ENCODE measurements around the gene VGLL4. TPM values are rescaled to one million over a fixed set of nuclear protein-coding genes. Genes with fewer than 3 reads are reported as not detected.

The VGLL4 gene
- polyA plus RNA-seq, 1 donor from 2014 or later: 113 TPM

- peak overlapping the region; percentile 66 for H2AFZ ChIP-seq (ENCODE audit: low read depth, low read length)
- H3K4me3 ChIP-seq (ENCODE audit: low read length): peak overlapping the region; percentile 94
- H3K36me3 ChIP-seq (ENCODE audit: insufficient read depth, low read length): no peaks in the 10 kb centered on the region
- no peaks in the 10 kb centered on the region for H3F3A ChIP-seq (ENCODE audit: insufficient read depth, low read length, poor library complexity, severe bottlenecking)
- peak overlapping the region; percentile 76 for H3K27ac ChIP-seq (ENCODE audit: low read length)
- peaks cover 50% of the 10 kb centered on the region for H3K79me2 ChIP-seq (replicated peaks; ENCODE audit: insufficient read depth, low read length)
- H3K9me3 ChIP-seq (ENCODE audit: low read length): no peaks in the 10 kb centered on the region
- H3K4me2 ChIP-seq (ENCODE audit: low read length): peak overlapping the region; percentile 84
- H3K27me3 ChIP-seq (ENCODE audit: insufficient read depth, low read depth, low read length): no peaks in the 10 kb centered on the region
- H3K9me2 ChIP-seq (ENCODE audit: insufficient read depth, low read length): no peaks in the 10 kb centered on the region
- H4K20me1 ChIP-seq (ENCODE audit: insufficient read depth): no peaks in the 10 kb centered on the region
- TF ChIP-seq TAF1 (IDR thresholded peaks at IDR 0.05; ENCODE audit: low read depth) (peak; percentile 29), RAD21 (conservative IDR thresholded peaks at IDR 0.05) (no peak), EP300 (conservative IDR thresholded peaks at IDR 0.05; ENCODE audit: poor library complexity, severe bottlenecking) (peak; percentile 19), MXI1 (conservative IDR thresholded peaks at IDR 0.05; ENCODE audit: poor library complexity, severe bottlenecking) (peak; percentile 64), REST (IDR thresholded peaks at IDR 0.05; ENCODE audit: borderline replicate concordance) (peak; percentile 69), SMC3 (conservative IDR thresholded peaks at IDR 0.05; ENCODE audit: poor library complexity) (no peak), EZH2 (IDR thresholded peaks at IDR 0.05; ENCODE audit: borderline replicate concordance, insufficient read depth, low read length, poor library complexity, severe bottlenecking) (no peak), CTCF (IDR thresholded peaks at IDR 0.05; ENCODE audit: poor library complexity, severe bottlenecking) (no peak), POLR2AphosphoS5 (IDR thresholded peaks at IDR 0.05) (peak; percentile 43)
- H3K9ac ChIP-seq (ENCODE audit: low read length): peak overlapping the region; percentile 81
Measured at GRCh38 chr3:11642431-11643191, 1.1 kb downstream of the VGLL4 start.

GRCh38 chr3:11641683-11642430, 1.9 kb downstream of the VGLL4 start:
- no peak for TF ChIP-seq EP300 (conservative IDR thresholded peaks at IDR 0.05; ENCODE audit: poor library complexity, severe bottlenecking)
- TF ChIP-seq TAF1 (IDR thresholded peaks at IDR 0.05; ENCODE audit: low read depth): no peak
- no peak for TF ChIP-seq EZH2 (IDR thresholded peaks at IDR 0.05; ENCODE audit: borderline replicate concordance, insufficient read depth, low read length, poor library complexity, severe bottlenecking)
- no peak for TF ChIP-seq POLR2AphosphoS5 (IDR thresholded peaks at IDR 0.05)
- TF ChIP-seq SMC3 (conservative IDR thresholded peaks at IDR 0.05; ENCODE audit: poor library complexity): no peak
- TF ChIP-seq REST (IDR thresholded peaks at IDR 0.05; ENCODE audit: borderline replicate concordance): no peak
- no peak for TF ChIP-seq CTCF (IDR thresholded peaks at IDR 0.05; ENCODE audit: poor library complexity, severe bottlenecking)
- no peak for TF ChIP-seq MXI1 (conservative IDR thresholded peaks at IDR 0.05; ENCODE audit: poor library complexity, severe bottlenecking)
- no peak for TF ChIP-seq RAD21 (conservative IDR thresholded peaks at IDR 0.05)
- Histone ChIP-seq H3K27me3 (ENCODE audit: insufficient read depth, low read depth, low read length) (no peaks in the 10 kb centered on the region), H4K20me1 (ENCODE audit: insufficient read depth) (no peaks in the 10 kb centered on the region), H2AFZ (ENCODE audit: low read depth, low read length) (no peak overlapping the region), H3K27ac (ENCODE audit: low read length) (peak overlapping the region; percentile 76), H3K4me2 (ENCODE audit: low read length) (peak overlapping the region; percentile 84), H3F3A (ENCODE audit: insufficient read depth, low read length, poor library complexity, severe bottlenecking) (no peaks in the 10 kb centered on the region), H3K9me3 (ENCODE audit: low read length) (no peaks in the 10 kb centered on the region), H3K9ac (ENCODE audit: low read length) (peak overlapping the region; percentile 81), H3K36me3 (ENCODE audit: insufficient read depth, low read length) (no peaks in the 10 kb centered on the region), H3K4me3 (ENCODE audit: low read length) (peak overlapping the region; percentile 94), H3K9me2 (ENCODE audit: insufficient read depth, low read length) (no peaks in the 10 kb centered on the region), H3K79me2 (replicated peaks; ENCODE audit: insufficient read depth, low read length) (peaks cover 58% of the 10 kb centered on the region)
